BJ (cell line): ENCODE measurements around the gene PKD2. TPM values are rescaled to one million over a fixed set of nuclear protein-coding genes. Genes with fewer than 3 reads are reported as not detected.

Experiments
- CTCF ChIA-PET: fragments of 350-600 bp; formaldehyde crosslinking; extraction: SDS; loops from one replicate; lab custom pipeline; 2021; ENCODE audit warnings: antibody characterized with exemption, inconsistent platforms; lab: Yijun Ruan, JAX
- POLR2A ChIA-PET: fragments of 300-600 bp; sonication (Branson Sonifier 250); formaldehyde crosslinking; extraction: SDS; loops from one replicate; lab custom pipeline; 2021; ENCODE audit warnings: antibody characterized with exemption; lab: Charles Lee
- DNase-seq: peaks from one replicate; pipeline ENCODE4 v3.0.0-alpha.2; 2011; ENCODE audit warnings: low read depth
- H3K27me3 ChIP-seq: 2 replicates; pipeline ENCODE4 v1.6.0; 2011; ENCODE audit warnings: low read length; ENCODE audit not compliant: control insufficient read depth, insufficient read depth
- H3K36me3 ChIP-seq: 2 replicates; pipeline ENCODE4 v1.5.1; 2011; ENCODE audit warnings: low read length; ENCODE audit not compliant: control insufficient read depth, insufficient read depth
- H3K4me3 ChIP-seq: 2 replicates; pipeline ENCODE4 v1.5.1; 2011; ENCODE audit warnings: low read depth, mild to moderate bottlenecking, control low read depth, low read length
- CTCF ChIP-seq: IDR thresholded peaks from 2 replicates; pipeline ENCODE4 v1.5.1; 2011; ENCODE audit warnings: low read depth, mild to moderate bottlenecking, control low read depth, inconsistent platforms, low read length, moderate library complexity; ENCODE audit not compliant: insufficient read depth
- polyA plus RNA-seq: library from polyadenylated mRNA; depleted of rRNA; stranded (reverse); fragments of >200 nt; gene quantifications from 2 replicates; pipeline ENCODE4 v1.2.3, GENCODE V29; 2011

PKD2 gene
- polyA plus RNA-seq, 1 experiment, result 67.0 TPM

GRCh38 chr4:88030565-88031310, 23.3 kb downstream of the PKD2 start:
- no peak for TF ChIP-seq CTCF
- no peak for DNase-seq
- Histone ChIP-seq H3K36me3 (peaks cover 6% of the 10 kb centered on the region), H3K4me3 (no peak overlapping the region), H3K27me3 (no peaks in the 10 kb centered on the region)
- CTCF ChIA-PET, result interaction anchor here (0.6 to 4.5 kb wide), 4 partner anchors 22 to 184 kb away, joined by 3 to 56 read pairs (median 8); no protein-coding TSS in a partner anchor
- POLR2A ChIA-PET, result no interaction called here

GRCh38 chr4:88033309-88033708, 25.9 kb downstream of the PKD2 start:
- TF ChIP-seq CTCF, result peak; percentile 66
- Histone ChIP-seq H3K27me3 (no peaks in the 10 kb centered on the region), H3K36me3 (peaks cover 12% of the 10 kb centered on the region), H3K4me3 (no peak overlapping the region)
- ChIA-PET CTCF (interaction anchor here (0.7 to 4.5 kb wide), 15 partner anchors 9 to 184 kb away, joined by 3 to 56 read pairs (median 3); no protein-coding TSS in a partner anchor), POLR2A (interaction anchor here (0.6 kb wide), 1 partner anchor 486 kb away, joined by 3 read pairs; no protein-coding TSS in a partner anchor)
- DNase-seq, result no peak

GRCh38 chr4:88035292-88035691, 27.9 kb downstream of the PKD2 start:
- TF ChIP-seq CTCF, result no peak
- H3K27me3 ChIP-seq, result no peaks in the 10 kb centered on the region
- H3K4me3 ChIP-seq, result no peak overlapping the region
- DNase-seq, result no peak
- ChIA-PET POLR2A (no interaction called here), CTCF (interaction anchor here (1.2 to 1.3 kb wide), 2 partner anchors 41 to 177 kb away, joined by 4 to 5 read pairs; no protein-coding TSS in a partner anchor)
- H3K36me3 ChIP-seq, result peaks cover 13% of the 10 kb centered on the region

- DNase-seq, result no peak
- H3K27me3 ChIP-seq, result no peaks in the 10 kb centered on the region
- POLR2A ChIA-PET, result no interaction called here
- TF ChIP-seq CTCF, result no peak
- CTCF ChIA-PET, result interaction anchor here (0.6 to 1.6 kb wide), 3 partner anchors 9 to 174 kb away, joined by 3 to 4 read pairs (median 3); no protein-coding TSS in a partner anchor
- no peak overlapping the region for H3K4me3 ChIP-seq
- peaks cover 21% of the 10 kb centered on the region for H3K36me3 ChIP-seq
Measured at GRCh38 chr4:88037447-88037846, 30.0 kb downstream of the PKD2 start.

GRCh38 chr4:88037936-88038335, 30.5 kb downstream of the PKD2 start:
- ChIA-PET CTCF (interaction anchor here (0.6 to 1.6 kb wide), 3 partner anchors 8 to 174 kb away, joined by 3 to 4 read pairs (median 3); no protein-coding TSS in a partner anchor), POLR2A (no interaction called here)
- Histone ChIP-seq H3K27me3 (no peaks in the 10 kb centered on the region), H3K4me3 (no peak overlapping the region), H3K36me3 (peaks cover 25% of the 10 kb centered on the region)
- DNase-seq, result no peak
- TF ChIP-seq CTCF, result no peak
